ENCODE results near the gene MIS12. TPM values are rescaled to one million over a fixed set of nuclear protein-coding genes. Genes with fewer than 3 reads are reported as not detected.

The MIS12 gene
- total and polyA plus RNA-seq, 9 of the 15 experiments (the other 6 are each of a cell fraction or from before 2014, with no cell fraction given), result 13.5 to 31.9 (median 25.5) TPM

DNA sequence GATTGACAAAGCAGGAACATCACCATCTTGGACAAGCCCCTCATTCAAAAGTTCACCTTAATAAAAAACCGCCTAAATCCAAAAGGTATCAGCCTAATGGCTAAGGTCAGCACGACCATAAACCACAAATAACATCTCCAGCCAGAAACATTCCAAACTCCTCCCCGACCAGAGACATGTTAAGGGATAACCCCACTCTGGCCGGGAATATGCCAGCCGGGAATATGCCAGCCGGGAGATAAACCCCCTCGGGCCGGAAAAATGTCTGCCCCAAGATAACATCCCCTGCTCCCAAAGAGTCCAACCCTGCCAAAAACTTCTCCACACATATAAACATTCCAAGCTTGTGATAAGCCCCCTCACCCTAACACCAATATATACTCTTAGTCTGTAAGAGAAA lies 18.9 kb upstream of the MIS12 start (continued):
- TF ChIP-seq, protein P1, sequence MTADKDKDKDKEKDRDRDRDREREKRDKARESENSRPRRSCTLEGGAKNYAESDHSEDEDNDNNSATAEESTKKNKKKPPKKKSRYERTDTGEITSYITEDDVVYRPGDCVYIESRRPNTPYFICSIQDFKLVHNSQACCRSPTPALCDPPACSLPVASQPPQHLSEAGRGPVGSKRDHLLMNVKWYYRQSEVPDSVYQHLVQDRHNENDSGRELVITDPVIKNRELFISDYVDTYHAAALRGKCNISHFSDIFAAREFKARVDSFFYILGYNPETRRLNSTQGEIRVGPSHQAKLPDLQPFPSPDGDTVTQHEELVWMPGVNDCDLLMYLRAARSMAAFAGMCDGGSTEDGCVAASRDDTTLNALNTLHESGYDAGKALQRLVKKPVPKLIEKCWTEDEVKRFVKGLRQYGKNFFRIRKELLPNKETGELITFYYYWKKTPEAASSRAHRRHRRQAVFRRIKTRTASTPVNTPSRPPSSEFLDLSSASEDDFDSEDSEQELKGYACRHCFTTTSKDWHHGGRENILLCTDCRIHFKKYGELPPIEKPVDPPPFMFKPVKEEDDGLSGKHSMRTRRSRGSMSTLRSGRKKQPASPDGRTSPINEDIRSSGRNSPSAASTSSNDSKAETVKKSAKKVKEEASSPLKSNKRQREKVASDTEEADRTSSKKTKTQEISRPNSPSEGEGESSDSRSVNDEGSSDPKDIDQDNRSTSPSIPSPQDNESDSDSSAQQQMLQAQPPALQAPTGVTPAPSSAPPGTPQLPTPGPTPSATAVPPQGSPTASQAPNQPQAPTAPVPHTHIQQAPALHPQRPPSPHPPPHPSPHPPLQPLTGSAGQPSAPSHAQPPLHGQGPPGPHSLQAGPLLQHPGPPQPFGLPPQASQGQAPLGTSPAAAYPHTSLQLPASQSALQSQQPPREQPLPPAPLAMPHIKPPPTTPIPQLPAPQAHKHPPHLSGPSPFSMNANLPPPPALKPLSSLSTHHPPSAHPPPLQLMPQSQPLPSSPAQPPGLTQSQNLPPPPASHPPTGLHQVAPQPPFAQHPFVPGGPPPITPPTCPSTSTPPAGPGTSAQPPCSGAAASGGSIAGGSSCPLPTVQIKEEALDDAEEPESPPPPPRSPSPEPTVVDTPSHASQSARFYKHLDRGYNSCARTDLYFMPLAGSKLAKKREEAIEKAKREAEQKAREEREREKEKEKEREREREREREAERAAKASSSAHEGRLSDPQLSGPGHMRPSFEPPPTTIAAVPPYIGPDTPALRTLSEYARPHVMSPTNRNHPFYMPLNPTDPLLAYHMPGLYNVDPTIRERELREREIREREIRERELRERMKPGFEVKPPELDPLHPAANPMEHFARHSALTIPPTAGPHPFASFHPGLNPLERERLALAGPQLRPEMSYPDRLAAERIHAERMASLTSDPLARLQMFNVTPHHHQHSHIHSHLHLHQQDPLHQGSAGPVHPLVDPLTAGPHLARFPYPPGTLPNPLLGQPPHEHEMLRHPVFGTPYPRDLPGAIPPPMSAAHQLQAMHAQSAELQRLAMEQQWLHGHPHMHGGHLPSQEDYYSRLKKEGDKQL (CRISPR knock-in tag; IDR thresholded peaks at IDR 0.05; ENCODE audit: borderline replicate concordance), result no peak

DNA sequence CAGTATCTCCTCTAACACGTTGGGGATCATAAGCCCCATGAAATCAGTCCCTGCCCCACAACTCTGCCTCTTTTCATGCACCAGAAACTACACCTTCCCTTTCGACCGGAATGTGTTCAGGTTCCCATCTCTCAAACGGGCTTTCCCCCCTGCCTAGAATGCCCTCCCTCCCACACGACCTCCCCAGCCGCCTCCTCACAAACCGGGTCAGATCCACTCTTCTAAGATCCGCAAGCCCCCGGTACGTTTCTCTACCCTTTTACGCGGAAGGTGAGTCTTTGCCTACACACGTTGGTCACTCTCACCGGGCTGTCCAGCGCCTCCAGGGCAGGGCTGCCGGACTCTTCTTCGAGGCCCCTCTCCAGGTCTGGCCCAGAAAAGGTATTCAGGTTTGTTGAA lies 18.3 kb upstream of the MIS12 start:
- Histone ChIP-seq H3K9ac (ENCODE audit: insufficient read depth in 1 of 2, low read depth in 2 of 2, low read length in 2 of 2) (peak overlapping the region; percentile 83 to 94), H3K9me1 (ENCODE audit: control insufficient read depth, insufficient read depth, low read length) (no peaks in the 10 kb centered on the region), H3K27ac (ENCODE audit: extremely low read depth, low read depth, low read length) (peak overlapping the region; percentile 70), H3K79me2 (ENCODE audit: control insufficient read depth, insufficient read depth, low read length) (peaks cover 58% of the 10 kb centered on the region), H3K4me3 (peak overlapping the region; percentile 97), H3K9me3 (replicated peaks; ENCODE audit: control insufficient read depth, insufficient read depth, low read depth, low read length) (no peaks in the 10 kb centered on the region), H3K4me2 (ENCODE audit: insufficient read depth, low read length) (peak overlapping the region; percentile 93), H4K20me1 (replicated peaks; ENCODE audit: control insufficient read depth, insufficient read depth, low read length) (0 out of 2 replicates have a peak, but pooled peaks cover 2% of the 10 kb centered on the region), H3K27me3 (ENCODE audit: control insufficient read depth in 2 of 2, insufficient read depth in 2 of 2, low read length in 2 of 2) (no peaks in the 10 kb centered on the region), H3K36me3 (ENCODE audit: control insufficient read depth, insufficient read depth, low read length) (peaks cover 30% of the 10 kb centered on the region; the same call in 1 of the 3 replicates), H2AFZ (ENCODE audit: low read depth, low read length) (peak overlapping the region; percentile 91), H3K4me1 (replicated peaks in 1 of 2; ENCODE audit: control insufficient read depth in 2 of 2, insufficient read depth in 2 of 2, low read length in 2 of 2) (peaks cover 4 to 6% of the 10 kb centered on the region in 2 experiments; a peak in 4 of 5 replicates)
- ATAC-seq (peak; percentile 56), FAIRE-seq (no peak), DNase-seq (ENCODE audit: extremely low read depth in 1 of 4, low spot score in 3 of 4) (peak in 3 of 4 experiments; percentile 11 to 19 (median 11))
- TSS peak; percentile 36 for BruUV-seq (replicated peaks)
- ChIA-PET POLR2A (interaction anchor here (1.1 to 2.3 kb wide), 3 partner anchors 18 to 968 kb away, joined by 3 to 15 read pairs (median 4); partner anchors contain the start of genes DERL2, MIS12 and NUP88), CTCF (ENCODE audit: low intra/inter-chr PET ratio) (no interaction called here)
- under 1% methylated on average over 17 of the region's 17 CpGs for WGBS (ENCODE audit: insufficient coverage, low coverage, missing lambda C conversion rate)
- no peak for TF ChIP-seq ZNF146 (CRISPR knock-in tag; IDR thresholded peaks at IDR 0.05; ENCODE audit: unreplicated experiment)
- TF ChIP-seq HMGN3 (IDR thresholded peaks at IDR 0.05; ENCODE audit: borderline replicate concordance, extremely low read depth, insufficient read length, low read depth, low read length), result no peak
- TF ChIP-seq GABPB1 (CRISPR knock-in tag; IDR thresholded peaks at IDR 0.05), result no peak
- in situ Hi-C loops (cut with MboI) (no loop called here), intact Hi-C loops (cut with micrococcal nuclease) (no loop called here)

All from K562 (cell line).